Gastroesophageal sphincter (tissue), 4 donors: ENCODE data around the gene PHOX2A. TPM values are rescaled to one million over a fixed set of nuclear protein-coding genes. Genes with fewer than 3 reads are reported as not detected.

Experiments
- ATAC-seq: fragments of 150-250 bp; one replicate; pipeline ENCODE4 v1.9.1; 2016; ENCODE audit warnings: mild to moderate bottlenecking, moderate library complexity
- H3K27ac ChIP-seq, 4 donors: fragments of 200-600 bp; sonication (generic) in 3 of 4; 1 replicate in 3 of 4; 2 replicates in 1 of 4; pipeline ENCODE4 v1.5.1; 2016 to 2019
- H3K27me3 ChIP-seq: fragments of 200-600 bp; sonication (generic); one replicate; pipeline ENCODE4 v1.5.1; 2019
- H3K36me3 ChIP-seq, 2 donors: fragments of 200-600 bp; sonication (generic); one replicate each; pipeline ENCODE4 v1.5.1; 2019; ENCODE audit warnings: control low read depth in 1 of 2
- H3K4me1 ChIP-seq, 3 donors: fragments of 200-600 bp; sonication (generic); 1 replicate in 2 of 3; 2 replicates in 1 of 3; pipeline ENCODE4 v1.5.1; 2016 to 2019; ENCODE audit warnings: control low read depth in 2 of 3
- H3K4me3 ChIP-seq, 2 donors: fragments of 200-600 bp; sonication (generic); one replicate each; pipeline ENCODE4 v1.5.1; 2019; ENCODE audit warnings: mild to moderate bottlenecking in 1 of 2, moderate library complexity in 1 of 2
- H3K9me3 ChIP-seq, 3 donors: fragments of 200-600 bp; sonication (generic); one replicate each; pipeline ENCODE4 v1.5.1; 2017 to 2019; ENCODE audit warnings: control low read depth in 2 of 3
- EP300 ChIP-seq: sonication (generic); formaldehyde crosslinking; IDR thresholded peaks from one replicate; pipeline ENCODE4 v1.6.1; 2017; ENCODE audit warnings: antibody characterized with exemption, mild to moderate bottlenecking
- POLR2A ChIP-seq, 2 donors: fragments of 450-650 bp; IDR thresholded peaks; one replicate each; pipeline ENCODE4 v1.6.1; 2017; ENCODE audit warnings: antibody characterized with exemption in 2 of 2, mild to moderate bottlenecking in 2 of 2, moderate library complexity in 1 of 2
- POLR2AphosphoS5 ChIP-seq: sonication (generic); formaldehyde crosslinking; IDR thresholded peaks from one replicate; pipeline ENCODE4 v1.6.1; 2017; ENCODE audit warnings: antibody characterized with exemption
- WGBS, 2 donors: methylation state at CpG; one replicate each; pipeline ENCODE4 v1.1.5; 2018; ENCODE audit warnings: low coverage in 1 of 2; 5-methylcytosine and 5-hydroxymethylcytosine counted together
- total RNA-seq, 4 donors: library from RNA; depleted of rRNA; stranded (reverse); fragments of >200 nt; gene quantifications; one replicate each; pipeline ENCODE4 v1.1.0, GENCODE V29; 2016
- TF ChIP-seq, protein P1 (sequence below), 4 experiments: fragments of 200-600 bp in 2 of 4; fragments of 450-650 bp in 2 of 4; sonication (generic) in 1 of 4; IDR thresholded peaks; one replicate each; pipeline ENCODE4 v1.5.1; 2017 to 2019; ENCODE audit warnings: antibody characterized with exemption in 4 of 4, mild to moderate bottlenecking in 2 of 4, moderate library complexity in 2 of 4

PHOX2A gene
- total RNA-seq, 4 donors from 2014 or later, result 0.37 to 3.2 (median 0.89) TPM; not detected in 1

- H3K9me3 ChIP-seq, result no peaks in the 10 kb centered on the region
- WGBS, 2 donors, result 16% methylated on average over 8 of the region's 16 CpGs; no CpG with 5 or more reads in 1 of the 2 donors
- H3K4me3 ChIP-seq, result no peak overlapping the region
- peaks cover 0 to 53% of the 10 kb centered on the region in 2 donors for H3K36me3 ChIP-seq
- H3K27me3 ChIP-seq, result peaks cover 29% of the 10 kb centered on the region
- peak; percentile 53 for ATAC-seq
- peak overlapping the region in 3 of 4 donors; percentile 80 to 89 (median 86) for H3K27ac ChIP-seq
- H3K4me1 ChIP-seq, result peaks cover 0 to 81% (median 38%) of the 10 kb centered on the region in 3 donors
- TF ChIP-seq, protein P1, sequence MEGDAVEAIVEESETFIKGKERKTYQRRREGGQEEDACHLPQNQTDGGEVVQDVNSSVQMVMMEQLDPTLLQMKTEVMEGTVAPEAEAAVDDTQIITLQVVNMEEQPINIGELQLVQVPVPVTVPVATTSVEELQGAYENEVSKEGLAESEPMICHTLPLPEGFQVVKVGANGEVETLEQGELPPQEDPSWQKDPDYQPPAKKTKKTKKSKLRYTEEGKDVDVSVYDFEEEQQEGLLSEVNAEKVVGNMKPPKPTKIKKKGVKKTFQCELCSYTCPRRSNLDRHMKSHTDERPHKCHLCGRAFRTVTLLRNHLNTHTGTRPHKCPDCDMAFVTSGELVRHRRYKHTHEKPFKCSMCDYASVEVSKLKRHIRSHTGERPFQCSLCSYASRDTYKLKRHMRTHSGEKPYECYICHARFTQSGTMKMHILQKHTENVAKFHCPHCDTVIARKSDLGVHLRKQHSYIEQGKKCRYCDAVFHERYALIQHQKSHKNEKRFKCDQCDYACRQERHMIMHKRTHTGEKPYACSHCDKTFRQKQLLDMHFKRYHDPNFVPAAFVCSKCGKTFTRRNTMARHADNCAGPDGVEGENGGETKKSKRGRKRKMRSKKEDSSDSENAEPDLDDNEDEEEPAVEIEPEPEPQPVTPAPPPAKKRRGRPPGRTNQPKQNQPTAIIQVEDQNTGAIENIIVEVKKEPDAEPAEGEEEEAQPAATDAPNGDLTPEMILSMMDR (IDR thresholded peaks at IDR 0.05), result peak in 3 of 4 experiments; percentile 74 to 86 (median 79)
- no peak for TF ChIP-seq POLR2A (IDR thresholded peaks at IDR 0.05)
Observed at GRCh38 chr11:72238040-72238450, 5.9 kb downstream of the PHOX2A start.

- H3K36me3 ChIP-seq, result peaks cover 0 to 60% of the 10 kb centered on the region in 2 donors
- H3K9me3 ChIP-seq, result no peaks in the 10 kb centered on the region
- TF ChIP-seq POLR2AphosphoS5, result no peak
- TF ChIP-seq, protein P1 (IDR thresholded peaks at IDR 0.05), result no peak
- no peak for TF ChIP-seq EP300
- no peak for TF ChIP-seq POLR2A (IDR thresholded peaks at IDR 0.05)
- H3K4me1 ChIP-seq, result peaks cover 0 to 84% (median 38%) of the 10 kb centered on the region in 3 donors
- peaks cover 22% of the 10 kb centered on the region for H3K27me3 ChIP-seq
- ATAC-seq, result no peak
- H3K4me3 ChIP-seq, result no peak overlapping the region
- WGBS, 2 donors, result 80% methylated on average over 1 of the region's 22 CpGs; no CpG with 5 or more reads in 1 of the 2 donors
- peak overlapping the region in 3 of 4 donors; percentile 80 to 89 (median 86) for H3K27ac ChIP-seq
Observed at GRCh38 chr11:72237112-72237931, 6.7 kb downstream of the PHOX2A start.

GRCh38 chr11:72236774-72237111, 7.2 kb downstream of the PHOX2A start:
- WGBS, 2 donors, result 100% methylated on average over 2 of the region's 2 CpGs; no CpG with 5 or more reads in 1 of the 2 donors
- no peak for ATAC-seq
- peak overlapping the region in 3 of 4 donors; percentile 80 to 89 (median 86) for H3K27ac ChIP-seq
- H3K4me3 ChIP-seq, result no peak overlapping the region
- H3K4me1 ChIP-seq, result peaks cover 0 to 87% (median 38%) of the 10 kb centered on the region in 3 donors
- H3K9me3 ChIP-seq, result no peaks in the 10 kb centered on the region
- no peak for TF ChIP-seq POLR2A (IDR thresholded peaks at IDR 0.05)
- no peak for TF ChIP-seq EP300
- no peak for TF ChIP-seq POLR2AphosphoS5
- TF ChIP-seq, protein P1 (IDR thresholded peaks at IDR 0.05), result no peak
- H3K36me3 ChIP-seq, result peaks cover 0 to 66% of the 10 kb centered on the region in 2 donors
- peaks cover 16% of the 10 kb centered on the region for H3K27me3 ChIP-seq

- Histone ChIP-seq H3K27ac (peak overlapping the region; percentile 32 to 89 (median 83)), H3K36me3 (peaks cover 0 to 71% of the 10 kb centered on the region in 2 donors)
- 26 to 31% methylated on average over 3 to 4 of the region's 4 CpGs for WGBS, 2 donors
Observed at GRCh38 chr11:72236083-72236697, 7.8 kb downstream of the PHOX2A start.

More at GRCh38 chr11:72236083-72236697, 7.8 kb downstream of the PHOX2A start:
- Histone ChIP-seq H3K4me3 (no peak overlapping the region), H3K9me3 (no peaks in the 10 kb centered on the region), H3K4me1 (peaks cover 0 to 93% (median 38%) of the 10 kb centered on the region in 3 donors), H3K27me3 (peaks cover 11% of the 10 kb centered on the region)
- TF ChIP-seq, protein P1 (IDR thresholded peaks at IDR 0.05), result no peak
- TF ChIP-seq POLR2A (IDR thresholded peaks at IDR 0.05), result no peak
- no peak for TF ChIP-seq POLR2AphosphoS5
- TF ChIP-seq EP300, result no peak
- no peak for ATAC-seq
